Loucy (cell line): ENCODE measurements around the gene AP5B1.
"Not testable (repeated sequence)": the region's sequence is repeated elsewhere in the genome, so short reads cannot be mapped to it uniquely, and the experiment has no call there.

Experiments
- H2AFZ ChIP-seq: fragments of 200-600 bp; sonication (generic); 2 replicates; pipeline ENCODE4 v1.6.0; 2016; ENCODE audit warnings: antibody characterized with exemption, mild to moderate bottlenecking, low read length, moderate library complexity
- H3F3A ChIP-seq: fragments of 200-600 bp; 2 replicates; pipeline ENCODE4 v1.6.0; 2016; ENCODE audit warnings: antibody characterized with exemption, low read depth, mild to moderate bottlenecking
- H3K27me3 ChIP-seq: fragments of 200-600 bp; sonication (generic); 2 replicates; pipeline ENCODE4 v1.6.1; 2014; ENCODE audit warnings: low read length, mild to moderate bottlenecking; ENCODE audit not compliant: insufficient read depth, poor library complexity, severe bottlenecking
- H3K36me3 ChIP-seq: fragments of 200-600 bp; sonication (generic); 2 replicates; pipeline ENCODE4 v1.6.1; 2016; ENCODE audit warnings: low read length; ENCODE audit not compliant: insufficient read depth
- H3K4me1 ChIP-seq: fragments of 200-600 bp; sonication (generic); 2 replicates; pipeline ENCODE4 v1.5.1; 2014; ENCODE audit warnings: low read length, mild to moderate bottlenecking; ENCODE audit not compliant: insufficient read depth, poor library complexity, severe bottlenecking
- H3K4me2 ChIP-seq: fragments of 200-600 bp; sonication (generic); 2 replicates; pipeline ENCODE4 v1.6.0; 2014; ENCODE audit warnings: antibody characterized with exemption, low read length, low read depth, mild to moderate bottlenecking; ENCODE audit not compliant: poor library complexity, severe bottlenecking
- H3K4me3 ChIP-seq: fragments of 200-600 bp; sonication (generic); 2 replicates; pipeline ENCODE4 v1.5.1; 2014; ENCODE audit warnings: low read length, mild to moderate bottlenecking, mixed read lengths; ENCODE audit not compliant: poor library complexity, severe bottlenecking
- H3K79me2 ChIP-seq: fragments of 200-600 bp; sonication (generic); 2 replicates; pipeline ENCODE4 v1.6.1; 2014; ENCODE audit warnings: low read length; ENCODE audit not compliant: insufficient read depth
- H3K9ac ChIP-seq: fragments of 200-600 bp; sonication (generic); 2 replicates; pipeline ENCODE4 v1.6.0; 2014; ENCODE audit warnings: mild to moderate bottlenecking, low read depth, low read length, moderate library complexity; ENCODE audit not compliant: poor library complexity, severe bottlenecking
- H3K9me2 ChIP-seq: fragments of 200-600 bp; sonication (generic); replicated peaks from 2 replicates; pipeline ENCODE4 v1.6.1; 2016; ENCODE audit warnings: low read depth, low read length, mixed read lengths
- H3K9me3 ChIP-seq: fragments of 200-600 bp; sonication (generic); 2 replicates; pipeline ENCODE4 v1.6.1; 2014; ENCODE audit warnings: mild to moderate bottlenecking, antibody characterized with exemption, low read length, low read depth; ENCODE audit not compliant: insufficient read depth
- H4K20me1 ChIP-seq: fragments of 200-600 bp; sonication (generic); 2 replicates; pipeline ENCODE4 v1.6.0; 2014; ENCODE audit warnings: antibody characterized with exemption, low read length, mild to moderate bottlenecking; ENCODE audit not compliant: insufficient read depth, poor library complexity, severe bottlenecking
- EZH2phosphoT487 ChIP-seq: fragments of 200-600 bp; IDR thresholded peaks from 2 replicates; pipeline ENCODE4 v1.6.1; 2018; ENCODE audit warnings: antibody characterized with exemption, mild to moderate bottlenecking, moderate library complexity, borderline replicate concordance
- TF ChIP-seq, protein P1 (sequence below): fragments of 200-600 bp; sonication (generic); conservative IDR thresholded peaks from 2 replicates; pipeline ENCODE4 v1.5.1; 2014; ENCODE audit warnings: mild to moderate bottlenecking, antibody characterized with exemption, low read length

The AP5B1 gene

DNA sequence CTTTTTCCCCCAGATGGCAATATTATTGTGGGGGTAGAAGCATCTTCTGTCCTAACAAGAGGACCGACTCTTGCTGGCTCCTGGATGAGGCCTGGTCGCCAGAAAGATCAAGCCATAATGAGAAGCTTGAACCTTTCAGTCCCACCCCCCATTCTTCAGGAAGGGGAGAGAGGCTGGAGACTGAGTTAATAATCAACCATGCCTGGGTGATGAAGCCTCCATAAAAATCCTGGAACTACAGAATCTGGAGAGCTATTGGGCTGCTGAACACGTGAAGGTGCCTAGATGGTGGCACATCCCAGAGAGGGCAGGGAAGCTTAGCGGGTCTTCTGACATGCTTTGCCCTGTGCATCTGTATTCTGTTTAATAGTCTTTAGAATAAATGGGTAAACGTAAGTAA lies 16.3 kb downstream of the AP5B1 start:
- no peak overlapping the region for H3K4me2 ChIP-seq

DNA sequence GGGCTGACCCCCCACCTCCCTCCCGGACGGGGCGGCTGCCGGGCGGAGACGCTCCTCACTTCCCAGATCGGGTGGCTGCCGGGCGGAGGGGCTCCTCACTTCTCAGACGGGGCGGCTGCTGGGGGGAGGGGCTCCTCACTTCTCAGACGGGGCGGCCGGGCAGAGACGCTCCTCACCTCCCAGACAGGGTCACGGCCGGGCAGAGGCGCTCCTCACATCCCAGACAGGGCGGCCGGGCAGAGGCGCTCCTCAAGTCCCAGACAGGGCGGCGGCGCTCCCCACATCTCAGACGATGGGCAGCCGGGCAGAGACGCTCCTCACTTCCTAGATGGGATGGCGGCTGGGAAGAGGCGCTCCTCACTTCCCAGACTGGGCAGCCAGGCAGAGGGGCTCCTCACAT lies 18.0 kb downstream of the AP5B1 start:
- H3K4me1 ChIP-seq, H3F3A ChIP-seq, H3K4me3 ChIP-seq, H3K9ac ChIP-seq, H2AFZ ChIP-seq, H3K79me2 ChIP-seq, H3K4me2 ChIP-seq, H3K9me3 ChIP-seq, H3K27me3 ChIP-seq, H4K20me1 ChIP-seq, H3K9me2 ChIP-seq, H3K36me3 ChIP-seq: not testable (repeated sequence)

More for the DNA sequence above, 16.3 kb downstream of the AP5B1 start:
- Histone ChIP-seq H3F3A (no peaks in the 10 kb centered on the region), H3K79me2 (no peaks in the 10 kb centered on the region), H3K9me3 (no peaks in the 10 kb centered on the region), H2AFZ (no peak overlapping the region), H4K20me1 (no peaks in the 10 kb centered on the region), H3K36me3 (no peaks in the 10 kb centered on the region), H3K27me3 (no peaks in the 10 kb centered on the region), H3K9ac (no peak overlapping the region), H3K9me2 (no peaks in the 10 kb centered on the region), H3K4me1 (no peaks in the 10 kb centered on the region), H3K4me3 (no peak overlapping the region)
- no peak for TF ChIP-seq EZH2phosphoT487
- TF ChIP-seq, protein P1, sequence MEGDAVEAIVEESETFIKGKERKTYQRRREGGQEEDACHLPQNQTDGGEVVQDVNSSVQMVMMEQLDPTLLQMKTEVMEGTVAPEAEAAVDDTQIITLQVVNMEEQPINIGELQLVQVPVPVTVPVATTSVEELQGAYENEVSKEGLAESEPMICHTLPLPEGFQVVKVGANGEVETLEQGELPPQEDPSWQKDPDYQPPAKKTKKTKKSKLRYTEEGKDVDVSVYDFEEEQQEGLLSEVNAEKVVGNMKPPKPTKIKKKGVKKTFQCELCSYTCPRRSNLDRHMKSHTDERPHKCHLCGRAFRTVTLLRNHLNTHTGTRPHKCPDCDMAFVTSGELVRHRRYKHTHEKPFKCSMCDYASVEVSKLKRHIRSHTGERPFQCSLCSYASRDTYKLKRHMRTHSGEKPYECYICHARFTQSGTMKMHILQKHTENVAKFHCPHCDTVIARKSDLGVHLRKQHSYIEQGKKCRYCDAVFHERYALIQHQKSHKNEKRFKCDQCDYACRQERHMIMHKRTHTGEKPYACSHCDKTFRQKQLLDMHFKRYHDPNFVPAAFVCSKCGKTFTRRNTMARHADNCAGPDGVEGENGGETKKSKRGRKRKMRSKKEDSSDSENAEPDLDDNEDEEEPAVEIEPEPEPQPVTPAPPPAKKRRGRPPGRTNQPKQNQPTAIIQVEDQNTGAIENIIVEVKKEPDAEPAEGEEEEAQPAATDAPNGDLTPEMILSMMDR, result no peak

DNA sequence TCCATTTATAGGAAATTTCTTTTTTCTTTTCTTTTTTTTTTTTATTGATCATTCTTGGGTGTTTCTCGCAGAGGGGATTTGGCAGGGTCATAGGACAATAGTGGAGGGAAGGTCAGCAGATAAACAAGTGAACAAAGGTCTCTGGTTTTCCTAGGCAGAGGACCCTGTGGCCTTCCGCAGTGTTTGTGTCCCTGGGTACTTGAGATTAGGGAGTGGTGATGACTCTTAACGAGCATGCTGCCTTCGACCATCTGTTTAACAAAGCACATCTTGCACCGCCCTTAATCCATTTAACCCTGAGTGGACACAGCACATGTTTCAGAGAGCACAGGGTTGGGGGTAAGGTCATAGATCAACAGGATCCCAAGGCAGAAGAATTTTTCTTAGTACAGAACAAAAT lies 18.6 kb downstream of the AP5B1 start:
- not testable (repeated sequence) for H2AFZ ChIP-seq, H3K36me3 ChIP-seq, H3K4me2 ChIP-seq, H3K4me3 ChIP-seq, H3K9me2 ChIP-seq, H3K9ac ChIP-seq, H3F3A ChIP-seq, H3K9me3 ChIP-seq, H4K20me1 ChIP-seq, H3K27me3 ChIP-seq, H3K4me1 ChIP-seq, H3K79me2 ChIP-seq

DNA sequence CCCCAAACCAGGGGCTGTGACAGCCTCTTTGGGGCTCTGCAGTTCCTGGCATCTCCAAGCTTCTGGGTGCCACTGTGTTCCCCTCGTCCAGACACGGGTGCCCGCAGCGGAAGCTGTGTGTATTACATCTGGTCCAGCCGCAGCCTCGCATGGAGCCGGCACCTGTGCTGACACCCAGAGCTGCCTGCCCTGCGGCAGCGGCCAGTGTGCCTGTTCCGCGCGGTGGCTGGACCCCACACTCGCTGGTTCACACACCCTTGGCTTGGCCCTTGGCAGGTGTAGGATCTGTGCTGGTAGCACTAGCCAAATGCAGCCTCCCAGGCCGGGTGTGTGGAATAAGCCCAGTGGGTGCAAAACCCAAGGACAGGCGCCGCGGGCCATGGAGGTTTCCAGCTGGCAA lies 35.7 kb downstream of the AP5B1 start:
- Histone ChIP-seq H3K9me2 (no peaks in the 10 kb centered on the region), H3K79me2 (no peaks in the 10 kb centered on the region), H3K27me3 (peaks cover 10% of the 10 kb centered on the region), H3F3A (no peaks in the 10 kb centered on the region), H3K9me3 (no peaks in the 10 kb centered on the region), H3K9ac (no peak overlapping the region), H2AFZ (no peak overlapping the region), H3K4me1 (no peaks in the 10 kb centered on the region), H3K4me3 (no peak overlapping the region), H3K4me2 (no peak overlapping the region), H4K20me1 (no peaks in the 10 kb centered on the region), H3K36me3 (no peaks in the 10 kb centered on the region)
- TF ChIP-seq, protein P1, result no peak
- TF ChIP-seq EZH2phosphoT487, result no peak
